ENCODE measurements around the gene PHLDB1.
"Not testable (repeated sequence)": the region's sequence is repeated elsewhere in the genome, so short reads cannot be mapped to it uniquely, and the experiment has no call there.

Gene PHLDB1

GRCh38 chr11:118607401-118608359 is at the start of gene PHLDB1:
PHLDB1 (plus strand) TSS chr11:118607615; CDS start chr11:118613837, 6,222 bp downstream.
- peak; percentile 50 for DNase-seq

GRCh38 chr11:118560806-118561205 is 46.6 kb upstream of the PHLDB1 start:
- DNase-seq = no peak

GRCh38 chr11:118565051-118565450 is 42.4 kb upstream of the PHLDB1 start:
- no peak for DNase-seq

- no peak for DNase-seq
Measured at GRCh38 chr11:118569670-118570069, 37.7 kb upstream of the PHLDB1 start.

GRCh38 chr11:118570787-118571186 is 36.6 kb upstream of the PHLDB1 start:
- no peak for DNase-seq

GRCh38 chr11:118571701-118572060 is 35.7 kb upstream of the PHLDB1 start:
- DNase-seq = not testable (repeated sequence)

GRCh38 chr11:118572061-118572980 is 35.1 kb upstream of the PHLDB1 start, which contains the start of gene ARCN1:
ARCN1 (plus strand) TSS chr11:118572409; CDS start chr11:118572548, 139 bp downstream.
- DNase-seq = peak; percentile 70

- DNase-seq = no peak
Measured at GRCh38 chr11:118572981-118573550, 34.3 kb upstream of the PHLDB1 start.

GRCh38 chr11:118574636-118575035 is 32.8 kb upstream of the PHLDB1 start:
- DNase-seq = no peak

GRCh38 chr11:118577995-118578394 is 29.4 kb upstream of the PHLDB1 start:
- not testable (repeated sequence) for DNase-seq

- DNase-seq = peak; percentile 28
Measured at GRCh38 chr11:118581057-118581456, 26.4 kb upstream of the PHLDB1 start.

- DNase-seq = no peak
Measured at GRCh38 chr11:118587952-118588351, 19.5 kb upstream of the PHLDB1 start.

GRCh38 chr11:118592616-118593367 is 14.6 kb upstream of the PHLDB1 start:
- no peak for DNase-seq

GRCh38 chr11:118594984-118595383 is 12.4 kb upstream of the PHLDB1 start:
- not testable (repeated sequence) for DNase-seq

- DNase-seq = no peak
Measured at GRCh38 chr11:118596224-118597146, 10.9 kb upstream of the PHLDB1 start.

GRCh38 chr11:118597556-118597955 is 9.9 kb upstream of the PHLDB1 start:
- DNase-seq = no peak

- no peak for DNase-seq
Measured at GRCh38 chr11:118602331-118602730, 5.1 kb upstream of the PHLDB1 start.

- DNase-seq = not testable (repeated sequence)
Measured at GRCh38 chr11:118603709-118604108, 3.7 kb upstream of the PHLDB1 start.

GRCh38 chr11:118604566-118604965 is 2.8 kb upstream of the PHLDB1 start:
- no peak for DNase-seq

GRCh38 chr11:118605116-118605867 is 2.1 kb upstream of the PHLDB1 start:
- DNase-seq = no peak
